ENCODE results near the gene ACE. TPM values are rescaled to one million over a fixed set of nuclear protein-coding genes. Genes with fewer than 3 reads are reported as not detected.
A peak's percentile ranks its signal among the peaks of the same experiment; 100 is the strongest.

ACE gene
- total and polyA plus RNA-seq, 2 experiments from 2014 or later = 0.82 to 9.1 TPM

GRCh38 chr17:63534816-63535455, 58.1 kb downstream of the ACE start:
- Mint-ChIP-seq H3K4me3 (peak overlapping the region; percentile 12; the same call in 1 of the 3 replicates), H3K36me3 (ENCODE audit: low read depth) (no peaks in the 10 kb centered on the region; the same call in 1 of the 3 replicates), H3K4me1 (peaks cover 16% of the 10 kb centered on the region; the same call in 2 of the 3 replicates), H3K27me3 (ENCODE audit: insufficient read depth, low read depth, poor library complexity) (peaks cover 22% of the 10 kb centered on the region), H3K27ac (no peak overlapping the region), H3K9me3 (no peaks in the 10 kb centered on the region)
- ATAC-seq (no peak), DNase-seq (ENCODE audit: low spot score) (no peak)
- peaks cover 4% of the 10 kb centered on the region; the same call in 1 of the 2 replicates for H3K4me1 ChIP-seq (ENCODE audit: insufficient read depth)
- H2AFZ ChIP-seq = no peak overlapping the region
- H4K20me1 ChIP-seq (replicated peaks; ENCODE audit: insufficient read depth) = no peaks in the 10 kb centered on the region
- H3F3A ChIP-seq (replicated peaks; ENCODE audit: low read depth) = no peaks in the 10 kb centered on the region
- no peaks in the 10 kb centered on the region for H3K36me3 ChIP-seq (ENCODE audit: insufficient read depth)
- no peaks in the 10 kb centered on the region for H3K9me2 ChIP-seq (ENCODE audit: insufficient read depth)
- no peaks in the 10 kb centered on the region for H3K79me2 ChIP-seq (replicated peaks; ENCODE audit: insufficient read depth)
- H3K4me2 ChIP-seq = no peak overlapping the region
- H3K4me3 ChIP-seq = no peak overlapping the region
- no peak overlapping the region for H3K27ac ChIP-seq (ENCODE audit: low read depth)
- H3K27me3 ChIP-seq (ENCODE audit: insufficient read depth) = peaks cover 28% of the 10 kb centered on the region
- no peak for TF ChIP-seq REST (IDR thresholded peaks at IDR 0.05; ENCODE audit: unreplicated experiment)
- TF ChIP-seq CREB1 (CRISPR knock-in tag; IDR thresholded peaks at IDR 0.05; ENCODE audit: low read depth) = no peak
- no peak for TF ChIP-seq POLR2AphosphoS5 (IDR thresholded peaks at IDR 0.05; ENCODE audit: low read depth)
- no peak for TF ChIP-seq NANOG (IDR thresholded peaks at IDR 0.05; ENCODE audit: borderline replicate concordance)
- TF ChIP-seq ZNF114 (CRISPR knock-in tag; IDR thresholded peaks at IDR 0.05) = no peak
- no peak for TF ChIP-seq STAT1 (IDR thresholded peaks at IDR 0.05; ENCODE audit: unreplicated experiment)
- TF ChIP-seq EZH2phosphoT487 (IDR thresholded peaks at IDR 0.05; ENCODE audit: unreplicated experiment) = no peak
- TF ChIP-seq JUNB (IDR thresholded peaks at IDR 0.05; ENCODE audit: unreplicated experiment) = no peak

GRCh38 chr17:63535640-63536039, 58.8 kb downstream of the ACE start:
- no peaks in the 10 kb centered on the region for H3K9me2 ChIP-seq (ENCODE audit: insufficient read depth)
- H3K4me1 Mint-ChIP-seq = peaks cover 18% of the 10 kb centered on the region
- no peaks in the 10 kb centered on the region for H3K36me3 ChIP-seq (ENCODE audit: insufficient read depth)
- no peaks in the 10 kb centered on the region for H3F3A ChIP-seq (replicated peaks; ENCODE audit: low read depth)
- H3K4me2 ChIP-seq = no peak overlapping the region
- H3K4me3 Mint-ChIP-seq = no peak overlapping the region
- H3K79me2 ChIP-seq (replicated peaks; ENCODE audit: insufficient read depth) = no peaks in the 10 kb centered on the region
- H3K4me3 ChIP-seq = no peak overlapping the region
- DNase-seq (ENCODE audit: low spot score) (no peak), ATAC-seq (no peak)
- peaks cover 28% of the 10 kb centered on the region for H3K27me3 ChIP-seq (ENCODE audit: insufficient read depth)
- no peak overlapping the region for H3K27ac ChIP-seq (ENCODE audit: low read depth)
- no peak overlapping the region for H3K27ac Mint-ChIP-seq
- no peaks in the 10 kb centered on the region for H4K20me1 ChIP-seq (replicated peaks; ENCODE audit: insufficient read depth)
- H3K27me3 Mint-ChIP-seq (ENCODE audit: insufficient read depth, low read depth, poor library complexity) = peaks cover 24% of the 10 kb centered on the region
- H3K36me3 Mint-ChIP-seq (ENCODE audit: low read depth) = no peaks in the 10 kb centered on the region; the same call in 1 of the 3 replicates
- no peak overlapping the region for H2AFZ ChIP-seq
- peaks cover 4% of the 10 kb centered on the region; the same call in 1 of the 2 replicates for H3K4me1 ChIP-seq (ENCODE audit: insufficient read depth)
- no peaks in the 10 kb centered on the region for H3K9me3 Mint-ChIP-seq
- TF ChIP-seq ETS1 (IDR thresholded peaks at IDR 0.05) = no peak
- no peak for TF ChIP-seq EZH2 (IDR thresholded peaks at IDR 0.05; ENCODE audit: low read depth, unreplicated experiment)
- TF ChIP-seq POLR2AphosphoS5 (IDR thresholded peaks at IDR 0.05; ENCODE audit: low read depth) = no peak
- no peak for TF ChIP-seq NANOG (IDR thresholded peaks at IDR 0.05; ENCODE audit: borderline replicate concordance)
- no peak for TF ChIP-seq ZNF114 (CRISPR knock-in tag; IDR thresholded peaks at IDR 0.05)
- no peak for TF ChIP-seq CREB1 (CRISPR knock-in tag; IDR thresholded peaks at IDR 0.05; ENCODE audit: low read depth)
- TF ChIP-seq REST (IDR thresholded peaks at IDR 0.05; ENCODE audit: unreplicated experiment) = no peak
- no peak for TF ChIP-seq EZH2phosphoT487 (IDR thresholded peaks at IDR 0.05; ENCODE audit: unreplicated experiment)
